Measurements from ENCODE around the gene JARID2.

Gene JARID2

DNA sequence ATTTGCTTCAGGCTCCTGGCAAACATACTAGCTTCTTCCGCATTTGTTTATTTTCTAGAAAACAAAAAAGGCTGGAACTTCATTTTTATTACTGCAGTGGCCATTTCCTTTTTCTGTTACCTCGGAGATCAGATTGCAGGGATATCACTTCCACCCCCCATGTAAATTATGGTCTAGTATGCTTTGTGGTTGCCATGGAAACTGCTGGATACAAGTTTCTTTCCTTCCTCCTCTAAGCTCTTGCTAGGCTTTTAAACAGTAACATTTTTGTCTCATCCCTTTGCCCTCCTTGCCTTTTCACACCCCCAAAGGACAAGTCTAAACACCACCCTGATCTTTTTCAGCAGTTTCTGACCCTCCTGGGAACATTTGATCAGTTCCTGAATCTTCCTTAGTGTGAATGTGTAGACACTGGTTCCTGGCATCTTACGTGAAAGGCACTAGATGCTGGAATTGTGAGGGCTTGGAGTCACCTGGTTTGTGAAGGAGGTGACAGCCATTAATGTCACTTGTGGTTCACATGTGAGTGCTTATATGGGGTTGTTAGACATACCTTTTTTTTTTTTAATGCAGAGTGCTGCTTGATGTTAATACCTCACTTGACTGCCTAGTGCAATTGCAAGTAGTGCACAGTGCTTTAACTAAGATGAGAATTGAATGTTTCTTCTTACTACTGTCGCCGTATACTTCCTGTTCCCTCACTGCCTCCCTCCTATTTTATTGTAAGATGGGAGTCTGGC is 181.6 kb downstream of the JARID2 start:
- DNase-seq = peak; percentile 71 to 72

DNA sequence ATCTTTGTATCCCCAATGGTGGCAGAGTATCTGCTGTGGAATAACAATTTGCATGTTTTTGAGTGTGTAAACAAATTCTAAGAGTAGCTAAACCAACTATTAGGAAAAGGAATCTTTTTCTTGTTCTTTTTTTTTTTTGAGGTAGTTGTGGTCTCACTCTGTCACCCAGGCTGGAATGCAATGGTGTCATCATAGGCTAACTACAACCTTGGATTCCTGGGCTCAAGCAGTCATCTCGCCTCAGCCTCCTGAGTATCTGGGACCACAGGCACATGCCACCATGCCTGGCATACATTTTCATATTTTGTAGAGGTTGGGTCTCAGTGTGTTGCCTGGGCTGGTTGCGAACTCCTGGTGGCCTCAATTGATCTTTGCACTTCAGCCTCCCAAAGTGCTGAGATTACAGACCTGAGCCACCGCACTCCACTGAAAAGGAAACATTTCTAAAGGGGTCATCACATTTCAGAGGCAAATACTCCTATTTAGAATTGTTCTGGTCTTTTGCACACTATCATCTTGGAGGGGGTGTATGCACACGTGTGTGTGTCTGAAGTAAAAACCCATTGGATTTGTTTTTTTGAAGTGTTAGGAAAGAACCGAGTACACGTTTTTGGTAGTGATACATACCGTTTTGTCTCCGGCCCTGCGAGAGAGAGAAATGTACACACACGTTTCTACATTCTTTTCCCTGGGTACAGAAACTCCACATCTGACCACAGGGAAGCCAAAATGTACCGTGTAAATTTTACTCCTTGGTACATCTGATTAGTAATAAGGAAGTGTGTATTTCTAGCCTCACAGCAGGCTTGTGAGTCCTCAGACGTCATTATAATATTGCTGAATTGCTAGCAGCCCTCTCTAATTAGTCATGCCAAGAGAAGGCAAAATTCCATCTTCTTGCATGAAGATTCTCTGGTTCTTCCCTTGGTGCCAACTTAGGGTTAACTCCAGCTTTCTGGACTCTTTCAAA is 183.6 kb downstream of the JARID2 start:
- peak; percentile 80 to 89 for DNase-seq

DNA sequence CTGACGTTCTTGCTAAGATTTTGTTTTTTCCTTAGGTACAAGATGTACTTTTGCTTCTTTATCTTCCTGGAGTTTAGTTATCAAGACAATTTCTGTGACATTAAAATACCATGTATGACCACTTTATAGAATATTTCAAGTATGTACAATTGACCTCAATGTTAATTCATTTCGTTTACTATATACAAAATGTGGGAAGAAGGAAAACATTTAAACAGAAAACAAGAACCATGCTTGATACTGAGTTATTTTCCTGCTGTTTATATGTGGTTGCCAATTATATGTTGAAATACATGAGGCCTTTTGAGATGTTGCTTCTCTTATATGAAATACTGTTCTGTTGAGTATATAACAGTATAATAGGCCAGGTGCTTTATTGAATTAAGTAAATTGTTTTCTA is 184.3 kb downstream of the JARID2 start:
- no peak for DNase-seq

DNA sequence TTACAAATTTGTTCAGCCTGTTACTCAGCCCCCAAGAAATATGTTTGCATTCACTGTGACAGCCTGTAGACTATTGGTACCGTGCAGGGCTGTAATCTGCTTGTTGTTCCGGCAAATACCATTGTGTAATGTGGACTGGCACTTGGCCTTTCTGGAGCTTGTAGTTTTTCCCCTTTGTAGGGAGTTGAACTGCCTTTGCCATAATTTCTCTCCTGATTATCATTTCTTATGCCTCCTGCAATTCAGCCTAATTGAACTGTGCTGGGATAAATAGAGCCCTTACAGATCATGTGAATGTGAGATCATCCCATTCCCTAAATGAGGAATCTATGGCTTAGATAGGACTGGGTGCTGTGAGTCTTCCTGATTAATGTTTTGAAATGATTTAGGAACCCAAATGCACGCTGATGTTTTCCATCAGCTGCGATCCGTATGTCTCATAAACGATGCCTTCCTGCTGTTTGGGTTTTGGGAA is 185.1 kb downstream of the JARID2 start:
- no peak for DNase-seq

DNA sequence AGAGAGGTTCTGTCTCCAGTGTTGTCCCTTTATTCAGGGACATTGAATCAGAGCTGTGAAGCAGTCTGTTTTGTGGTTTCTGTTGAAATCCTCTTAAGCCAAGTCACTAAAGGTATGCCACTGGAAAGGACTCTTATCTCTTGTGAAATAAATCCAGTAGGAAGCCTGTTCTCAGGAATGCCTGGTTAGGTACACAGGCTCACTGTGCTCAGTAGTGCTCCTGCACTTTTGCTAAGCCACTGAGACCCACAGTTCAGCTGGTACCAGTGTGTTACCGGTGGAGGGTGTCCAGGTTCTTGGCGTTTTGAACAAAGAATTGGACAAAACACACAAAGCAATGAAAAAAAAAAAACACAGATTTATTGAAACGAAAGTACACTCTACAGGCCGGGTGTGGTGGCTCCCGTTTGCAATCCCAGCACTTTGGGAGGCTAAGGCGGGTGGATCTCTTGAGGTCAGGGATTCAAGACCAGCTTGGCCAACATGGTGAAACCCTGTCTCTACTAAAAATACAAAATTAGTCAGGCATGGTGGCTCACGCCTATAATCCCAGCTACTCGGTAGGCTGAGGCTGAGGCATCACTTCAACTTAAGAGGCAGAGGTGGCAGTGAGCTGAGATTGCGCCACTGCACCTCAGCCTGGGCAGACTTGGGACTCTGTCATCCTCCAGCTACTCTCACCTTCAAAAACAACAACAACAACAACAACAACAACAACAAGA is 186.1 kb downstream of the JARID2 start:
- DNase-seq = peak in 1 of 2 donors; percentile 41

DNA sequence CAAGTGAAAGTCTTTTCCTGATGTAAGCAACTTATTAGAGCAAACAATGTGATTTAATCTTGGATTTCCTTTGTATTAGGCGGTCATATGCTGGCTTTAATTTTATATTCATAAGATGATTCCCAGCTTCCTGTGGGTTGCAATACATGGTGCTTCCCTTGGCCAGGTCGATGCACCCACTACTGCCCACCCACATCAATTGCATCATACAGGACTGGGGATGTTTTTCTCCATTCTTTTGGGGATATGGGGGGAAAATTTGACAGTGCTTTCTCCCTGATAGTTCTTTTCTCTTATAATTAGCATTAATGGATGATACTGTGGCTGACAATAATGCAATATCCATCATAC is 187.6 kb downstream of the JARID2 start:
- peak; percentile 48 to 60 for DNase-seq

DNA sequence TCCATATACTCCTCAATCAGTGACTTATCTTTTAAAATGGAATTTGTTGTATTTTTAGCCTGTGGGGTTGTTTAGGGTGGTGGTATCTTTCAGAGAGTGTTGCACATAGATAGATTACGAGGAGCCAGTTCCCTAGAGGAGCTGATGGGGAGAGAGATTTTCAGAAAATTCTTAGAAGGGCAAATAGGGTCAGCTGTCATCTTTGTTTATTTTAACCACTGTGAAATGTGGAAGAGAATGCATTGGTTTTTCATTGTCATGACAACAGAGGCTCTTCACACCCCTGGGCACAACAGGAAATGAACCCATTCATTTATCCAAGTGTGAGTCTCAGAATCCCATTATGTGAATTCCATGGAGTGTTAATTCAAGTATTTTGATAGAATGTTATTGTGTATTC is 188.4 kb downstream of the JARID2 start:
- DNase-seq = no peak

DNA sequence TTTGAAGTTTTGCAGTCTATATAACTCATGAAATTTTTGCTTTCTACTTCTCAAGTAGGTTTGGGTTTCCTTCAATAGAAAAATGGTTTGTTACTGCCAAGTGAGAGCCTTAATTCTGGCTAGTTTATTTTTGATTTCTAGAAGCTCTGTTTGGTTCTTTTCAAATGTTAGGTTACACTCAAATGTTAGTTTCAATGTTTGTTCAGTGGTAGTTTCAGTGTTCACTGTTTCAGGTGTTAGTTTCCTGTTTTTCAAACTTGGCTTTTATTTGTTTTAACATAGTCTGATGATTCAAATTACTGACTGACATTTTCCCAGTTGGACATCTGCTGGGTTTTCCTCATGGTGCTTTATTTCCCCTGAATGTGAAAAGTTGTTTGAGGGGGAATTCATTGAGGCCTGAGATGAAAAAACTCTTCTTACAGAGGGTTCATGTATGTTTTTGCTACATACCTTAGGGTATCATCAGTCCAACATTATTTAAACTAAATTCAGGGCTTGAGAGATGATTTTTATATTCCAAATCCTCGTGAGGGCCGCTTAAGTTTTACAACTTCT is 189.0 kb downstream of the JARID2 start:
- DNase-seq = no peak

DNA sequence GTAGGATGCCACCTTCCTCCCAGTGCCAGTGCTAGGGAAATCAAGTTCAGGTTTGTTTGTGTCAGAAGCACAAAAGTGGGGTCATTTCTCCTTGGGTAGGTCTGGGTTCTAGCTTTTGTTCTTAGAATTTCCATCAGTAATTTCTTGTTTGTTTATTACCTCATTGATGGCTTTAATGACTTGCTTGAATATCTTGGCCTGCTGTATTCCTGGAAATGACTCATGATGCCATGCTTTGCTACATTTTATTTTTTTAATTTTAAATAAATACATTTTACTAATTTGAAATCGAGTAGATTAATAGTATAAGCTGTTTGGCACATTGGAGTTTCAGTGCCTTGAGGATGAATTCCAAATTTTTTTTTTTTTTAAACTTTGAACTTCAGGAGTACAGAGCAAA is 189.6 kb downstream of the JARID2 start:
- DNase-seq = no peak

DNA sequence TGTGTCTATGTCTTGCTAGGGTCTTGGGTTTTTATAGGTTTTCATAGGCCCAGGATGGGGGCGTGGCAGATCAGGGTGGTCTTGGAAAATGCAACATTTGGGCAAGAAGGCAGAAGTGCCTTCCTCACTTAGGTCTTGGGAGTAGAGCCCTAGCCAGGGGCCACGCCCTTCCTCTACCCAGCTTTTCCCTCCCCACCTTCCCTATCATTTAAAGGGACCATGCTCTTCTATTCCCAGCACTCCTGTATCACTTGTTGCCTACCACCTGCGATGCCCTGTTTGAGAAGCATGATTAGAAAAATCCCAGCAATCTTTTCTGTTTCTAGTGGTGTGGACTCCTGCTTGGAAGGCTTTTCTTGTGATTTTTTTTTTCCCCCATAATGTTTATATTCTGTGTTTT is 190.6 kb downstream of the JARID2 start:
- DNase-seq = no peak

DNA sequence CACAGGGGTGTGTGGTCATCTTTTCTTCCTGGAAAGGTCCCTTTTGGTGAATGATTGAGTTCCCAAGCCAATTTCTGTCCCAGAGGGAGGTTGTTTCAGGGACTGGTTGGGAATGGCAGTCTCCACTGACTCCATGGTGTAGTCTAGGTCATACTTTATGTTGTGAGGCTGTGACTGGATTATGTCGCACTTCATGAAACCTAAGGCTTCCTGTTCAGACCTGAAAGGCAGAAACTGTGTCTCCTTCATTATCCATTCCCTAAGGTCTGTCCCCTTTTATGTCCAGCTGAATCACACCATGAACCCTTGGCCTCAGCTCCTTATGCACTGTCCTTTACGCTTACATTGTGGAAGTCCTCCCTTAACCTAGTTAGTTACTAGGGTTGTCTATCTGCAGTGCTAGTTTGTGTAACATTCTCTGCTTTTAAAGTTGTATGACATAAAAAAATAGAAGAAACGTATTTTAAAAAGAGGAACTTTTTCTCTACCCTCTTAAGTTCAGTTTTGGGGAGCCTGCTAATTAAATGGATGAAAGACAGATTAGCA is 191.3 kb downstream of the JARID2 start:
- no peak for DNase-seq

DNA sequence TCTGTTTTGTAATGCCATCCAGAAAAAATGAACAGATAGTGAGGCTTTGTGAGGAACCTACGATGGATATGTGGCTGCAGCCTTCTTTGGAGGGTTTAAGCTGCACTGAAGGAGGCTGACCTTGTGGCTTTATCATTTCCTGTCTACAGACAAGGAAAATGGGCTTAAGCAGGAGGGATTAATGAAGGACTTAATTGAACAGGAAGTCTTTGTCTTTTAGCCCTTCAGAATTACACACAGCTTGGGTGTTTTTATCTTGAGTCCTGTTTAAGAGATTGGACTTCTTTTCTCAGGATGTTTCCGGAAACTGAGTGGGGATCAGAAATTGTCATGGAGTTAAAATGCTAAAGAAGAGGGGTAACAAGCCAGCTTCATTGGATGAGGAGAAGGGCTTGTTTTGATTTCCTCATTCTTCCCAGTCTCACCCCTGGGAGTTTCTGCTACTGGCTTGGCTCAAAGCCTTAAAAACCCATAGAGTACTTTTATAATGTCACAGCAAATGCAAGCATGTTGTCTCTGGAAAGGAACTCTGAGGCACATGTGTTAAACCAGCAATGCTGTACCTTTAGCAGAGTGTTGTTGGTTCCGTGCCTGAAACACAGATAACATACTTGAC is 193.6 kb downstream of the JARID2 start:
- DNase-seq = no peak

DNA sequence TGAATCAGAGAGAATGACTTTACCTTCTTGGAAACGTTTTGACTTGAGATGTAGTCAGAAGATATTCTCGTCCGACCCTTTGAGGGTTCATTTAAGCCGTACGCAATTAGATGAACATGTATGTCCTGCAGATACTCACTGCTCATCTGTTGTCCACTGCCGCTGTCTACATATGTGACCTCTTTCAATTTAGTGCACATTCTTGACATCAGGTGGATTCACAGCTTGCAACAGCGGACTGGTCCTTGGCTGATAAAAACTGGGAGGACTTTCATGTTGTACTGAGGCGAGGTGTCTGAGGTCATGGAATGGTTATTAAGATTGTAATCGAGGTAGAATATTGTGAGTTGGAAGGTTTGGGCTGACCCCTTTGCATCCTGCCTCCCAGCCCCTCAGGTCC is 194.2 kb downstream of the JARID2 start:
- no peak for DNase-seq

DNA sequence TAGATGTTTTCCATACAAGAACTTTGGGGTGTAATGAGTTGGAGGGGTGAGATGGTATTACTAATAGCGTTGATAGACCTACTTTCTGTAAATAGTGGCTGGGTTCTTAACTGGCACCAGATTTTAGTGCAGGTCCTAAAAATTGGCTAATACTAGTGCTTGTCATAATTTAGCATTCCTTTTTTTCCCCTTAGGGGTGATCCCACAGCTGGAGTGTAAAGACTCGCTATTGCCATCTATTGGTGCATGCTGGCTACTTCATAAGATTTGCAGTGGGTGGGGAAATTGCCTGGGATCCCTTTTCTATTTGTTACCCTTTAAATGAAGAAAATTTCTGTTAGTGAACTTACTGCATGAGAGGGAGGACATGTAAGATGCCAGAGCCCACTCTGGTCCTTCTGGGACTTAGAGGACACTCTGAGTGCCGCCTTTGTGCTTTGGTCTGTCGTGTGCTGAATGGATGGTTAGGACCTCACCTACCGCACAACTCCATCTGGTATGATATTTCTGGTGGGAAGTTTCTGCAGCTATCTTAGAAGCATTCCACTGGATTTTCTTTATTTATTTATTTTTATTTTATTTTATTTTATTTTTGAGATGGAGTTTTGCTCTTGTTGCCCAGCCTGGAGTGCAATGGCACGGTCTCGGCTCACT is 195.5 kb downstream of the JARID2 start:
- peak; percentile 72 to 90 for DNase-seq

DNA sequence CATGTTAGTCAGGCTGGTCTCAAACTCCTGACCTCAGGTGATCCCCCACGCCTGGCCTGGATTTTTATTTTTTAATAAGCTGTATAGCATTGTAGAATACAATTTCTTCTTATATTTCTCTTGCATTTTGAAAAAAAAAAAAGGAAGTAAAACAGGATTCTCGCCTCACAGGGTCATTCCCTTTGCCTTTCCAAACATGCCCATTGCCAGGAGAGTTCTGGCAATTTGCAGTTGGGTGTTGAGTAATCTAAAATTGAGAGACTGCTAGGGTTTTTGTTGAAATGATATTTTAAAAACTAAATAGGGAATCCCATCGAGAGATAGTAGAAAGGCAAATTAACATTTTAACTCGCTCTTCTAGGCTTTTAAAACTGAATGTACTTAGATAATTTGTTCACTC is 196.1 kb downstream of the JARID2 start:
- peak; percentile 25 to 57 for DNase-seq

DNA sequence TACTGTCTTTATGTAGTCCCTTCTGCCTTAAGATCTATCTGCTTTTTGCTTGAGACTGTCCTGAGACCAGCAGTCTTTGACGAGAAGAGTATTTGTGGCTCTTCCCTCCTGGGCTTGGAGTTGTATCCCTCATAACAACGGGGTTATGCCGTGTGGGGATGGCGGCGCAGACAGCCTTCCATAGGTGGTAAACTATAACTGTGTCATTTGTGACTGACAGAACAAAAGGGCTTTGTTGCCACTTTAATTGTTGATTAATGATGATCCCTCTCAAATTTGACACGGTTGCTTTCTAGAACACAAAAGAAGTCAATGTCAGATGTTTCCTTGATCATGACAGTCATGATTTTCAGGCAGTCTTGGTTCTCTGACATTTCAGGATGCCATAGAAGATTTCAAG is 196.6 kb downstream of the JARID2 start:
- DNase-seq = no peak

DNA sequence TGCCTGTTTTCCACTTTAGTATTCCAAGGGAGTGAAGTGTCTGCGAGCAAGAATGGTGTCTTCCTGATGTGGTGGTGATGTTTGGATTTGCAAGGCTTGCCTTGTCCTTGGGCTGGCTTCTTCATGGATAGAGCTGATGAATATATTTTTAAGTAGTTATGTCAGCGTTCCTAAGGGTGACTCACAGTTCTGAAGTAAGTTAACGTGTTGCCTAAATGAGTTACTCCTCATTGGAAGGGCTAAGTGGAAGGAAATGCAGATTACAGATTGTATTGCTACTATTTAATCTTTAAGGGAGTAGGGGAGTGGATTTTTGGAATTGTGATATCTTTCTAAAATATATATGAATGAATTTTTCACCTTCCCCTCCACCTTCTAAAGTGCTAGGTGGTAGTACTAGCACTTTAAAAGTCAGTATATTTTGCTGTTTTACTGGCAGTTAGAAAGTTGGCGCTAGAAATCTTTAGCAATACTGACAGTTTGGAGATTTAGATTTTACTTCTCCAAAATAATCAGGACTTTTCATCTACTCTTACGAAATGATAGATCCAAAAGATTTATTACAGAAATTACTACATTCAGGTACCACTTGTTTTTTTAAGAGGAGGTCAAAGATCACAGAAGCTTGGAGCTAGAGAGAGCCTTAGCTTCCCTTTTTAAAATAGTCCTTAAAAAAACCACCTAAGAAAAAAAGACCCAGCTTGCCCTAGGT is 197.4 kb downstream of the JARID2 start:
- DNase-seq = peak; percentile 73 to 79

DNA sequence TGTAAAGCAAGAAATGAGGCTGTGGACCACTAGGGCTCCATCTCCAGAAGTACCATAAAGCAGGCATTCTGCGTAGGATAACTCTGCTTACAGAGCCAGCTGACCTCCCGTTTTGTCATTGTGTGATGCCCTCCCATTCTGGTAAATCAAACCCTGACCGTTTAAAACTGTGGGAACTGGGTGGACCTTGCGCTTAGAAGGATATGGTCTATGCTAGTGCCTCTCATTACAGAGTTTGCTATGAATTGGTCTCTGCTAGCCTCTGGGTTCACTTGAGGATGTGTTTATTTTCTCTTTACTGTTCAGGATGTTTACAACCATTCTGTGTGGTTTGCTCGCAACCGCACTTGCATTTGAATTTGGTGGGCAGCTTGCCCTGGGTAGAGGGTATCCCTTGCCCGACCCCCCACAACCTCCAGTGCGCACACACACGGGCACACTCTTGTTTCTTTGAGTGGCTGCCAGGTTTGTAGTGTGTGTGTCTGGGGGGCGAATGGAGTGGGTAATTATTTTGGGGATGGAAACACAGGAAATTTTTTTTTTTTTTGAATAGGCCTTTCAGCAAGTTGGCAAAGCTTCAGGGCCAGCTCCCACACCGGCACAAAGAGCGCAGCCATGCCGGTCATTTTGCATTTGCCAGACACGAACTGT is 198.3 kb downstream of the JARID2 start:
- DNase-seq = no peak

DNA sequence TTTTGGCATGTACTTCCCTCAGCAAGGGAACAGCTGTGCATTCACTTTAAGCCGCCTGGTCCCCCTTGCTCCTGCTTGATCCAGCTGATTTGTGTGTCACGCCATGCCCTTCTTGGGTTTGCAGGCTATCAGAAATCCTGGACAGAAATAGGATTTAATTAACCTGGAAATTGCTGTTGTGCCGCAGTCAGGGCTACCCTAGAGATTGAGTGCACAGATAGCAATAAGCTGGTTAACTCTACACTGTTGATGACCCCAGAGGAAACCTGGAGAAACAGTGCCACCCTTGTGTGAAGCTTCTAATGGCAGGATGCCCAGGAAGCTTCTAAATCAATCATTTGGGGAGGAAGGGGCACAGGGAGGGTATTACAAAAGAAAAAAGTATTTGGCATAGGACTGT is 199.0 kb downstream of the JARID2 start:
- no peak for DNase-seq

DNA sequence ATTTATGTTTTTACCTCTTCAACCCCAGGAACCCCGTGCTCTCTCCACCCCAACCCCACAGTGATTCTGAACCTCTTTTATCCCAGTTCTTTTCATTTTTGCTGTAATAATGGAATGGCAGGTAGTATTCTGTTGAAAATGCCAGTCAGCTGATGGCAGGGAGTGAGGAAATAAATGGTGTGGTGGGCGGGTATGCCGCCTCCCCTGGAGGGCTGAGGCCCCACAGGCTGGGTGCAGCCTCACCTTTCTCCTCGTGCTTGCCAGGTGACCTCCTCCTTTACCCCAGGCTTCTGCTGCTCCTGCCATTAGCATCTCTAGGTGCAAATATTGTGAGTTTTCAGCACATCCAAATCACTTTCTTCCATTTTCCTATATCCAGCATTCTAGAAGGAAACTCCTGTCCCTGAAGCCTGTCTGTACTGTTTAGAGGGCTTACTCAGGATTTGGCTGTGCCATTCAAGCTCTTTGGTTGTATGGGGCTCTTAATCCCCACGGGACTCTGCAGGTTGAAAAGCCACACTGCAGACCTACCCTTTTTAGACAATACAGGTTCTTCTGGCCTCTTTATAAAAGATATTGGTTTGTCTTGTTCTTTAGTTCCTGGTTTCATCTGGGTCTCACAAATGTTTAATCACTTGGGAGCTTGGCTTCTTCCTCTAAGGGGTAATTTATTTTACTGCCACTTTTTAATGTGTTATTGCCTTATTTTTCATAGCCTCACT is 201.8 kb downstream of the JARID2 start:
- DNase-seq = no peak

Measured in inflammatory macrophage treated with lipopolysaccharide for 1 hour (primary cell).